B cell (primary cell): ENCODE data around the gene AMBRA1. TPM values are rescaled to one million over a fixed set of nuclear protein-coding genes. Genes with fewer than 3 reads are reported as not detected.
A peak's percentile ranks its signal among the peaks of the same experiment; 100 is the strongest.

Experiments used
- ATAC-seq: fragments of 200-7000 bp; cut with Tn5 transposase; one replicate; pipeline ENCODE4 v1.10.0; 2021; ENCODE audit warnings: low read depth, mild to moderate bottlenecking, moderate number of reproducible peaks, moderate library complexity
- CTCF ChIA-PET: fragments of 350-600 bp; sonication (Branson Sonifier 250); formaldehyde crosslinking; loops from one replicate; lab custom pipeline; 2021; ENCODE audit warnings: antibody characterized with exemption, inconsistent platforms; lab: Charles Lee
- POLR2A ChIA-PET: fragments of 350-600 bp; sonication (Branson Sonifier 250); formaldehyde crosslinking; loops from one replicate; lab custom pipeline; 2021; ENCODE audit warnings: antibody characterized with exemption; lab: Charles Lee
- DNase-seq: peaks from one replicate; pipeline ENCODE4 v3.0.0; 2013
- H2AFZ ChIP-seq: 2 replicates; pipeline ENCODE4 v1.6.1; 2012; ENCODE audit warnings: mild to moderate bottlenecking, low read depth, low read length; ENCODE audit not compliant: insufficient read depth, poor library complexity, severe bottlenecking
- H3K27ac ChIP-seq, 2 donors: 1 replicate in 1 of 2; 2 replicates in 1 of 2; pipeline ENCODE4 v1.5.1; 2012 to 2013; ENCODE audit warnings: low read length in 2 of 2, mild to moderate bottlenecking in 2 of 2, moderate library complexity in 1 of 2
- H3K27me3 ChIP-seq, 4 experiments: fragments of 200-600 bp in 1 of 4; sonication (generic) in 1 of 4; replicated peaks in 1 of 4; 1 replicate in 2 of 4; 2 replicates in 2 of 4; pipeline versions ENCODE4 v1.6.1 to v1.7.0; 2013 to 2016; ENCODE audit warnings: low read length in 3 of 4, mild to moderate bottlenecking in 2 of 4, mixed read lengths in 1 of 4, moderate library complexity in 1 of 4; ENCODE audit not compliant: insufficient read depth in 4 of 4, control insufficient read depth in 3 of 4; ENCODE audit errors: control extremely low read depth in 1 of 4
- H3K36me3 ChIP-seq, 2 experiments: replicated peaks in 1 of 2; 1 replicate in 1 of 2; 2 replicates in 1 of 2; pipeline versions ENCODE4 v1.6.1 to v1.7.1; 2013; ENCODE audit warnings: low read length in 1 of 2; ENCODE audit not compliant: insufficient read depth in 2 of 2, control insufficient read depth in 1 of 2; ENCODE audit errors: control extremely low read depth in 1 of 2, extremely low read depth in 1 of 2
- H3K4me1 ChIP-seq, 2 donors: fragments of 200-600 bp in 1 of 2; sonication (generic) in 1 of 2; 1 replicate in 1 of 2; 2 replicates in 1 of 2; pipeline versions ENCODE4 v1.5.1 to v1.6.1; 2013 to 2017; ENCODE audit warnings: low read length in 2 of 2; ENCODE audit not compliant: control insufficient read depth in 2 of 2, insufficient read depth in 2 of 2
- H3K4me2 ChIP-seq: replicated peaks from 2 replicates; pipeline ENCODE3; 2012; ENCODE audit warnings: mild to moderate bottlenecking, low read depth, low read length; ENCODE audit not compliant: poor library complexity, severe bottlenecking
- H3K4me3 ChIP-seq, 5 experiments: fragments of 200-600 bp in 1 of 5; sonication (generic) in 1 of 5; 1 replicate in 3 of 5; 2 replicates in 2 of 5; pipeline versions ENCODE4 v1.5.1 to v1.7.0; 2011 to 2016; ENCODE audit warnings: low read length in 4 of 5, mild to moderate bottlenecking in 4 of 5, low read depth in 2 of 5, control low read depth in 1 of 5, moderate library complexity in 1 of 5; ENCODE audit not compliant: insufficient read depth in 1 of 5; ENCODE audit errors: control extremely low read depth in 1 of 5, extremely low read depth in 1 of 5
- H3K79me2 ChIP-seq: fragments of 200-600 bp; sonication (generic); one replicate; pipeline ENCODE4 v1.6.0; 2016; ENCODE audit warnings: low read length; ENCODE audit not compliant: control insufficient read depth, insufficient read depth
- H3K9ac ChIP-seq: fragments of 200-600 bp; sonication (generic); 2 replicates; pipeline ENCODE4 v1.6.1; 2017; ENCODE audit warnings: mild to moderate bottlenecking, low read length, moderate library complexity
- H3K9me3 ChIP-seq, 3 donors: one replicate each; pipeline versions ENCODE4 v1.6.1 to v1.7.1; 2013; ENCODE audit warnings: low read length in 2 of 3; ENCODE audit not compliant: control insufficient read depth in 2 of 3, insufficient read depth in 1 of 3; ENCODE audit errors: control extremely low read depth in 1 of 3
- H4K20me1 ChIP-seq: 2 replicates; pipeline ENCODE4 v1.6.0; 2012; ENCODE audit warnings: mild to moderate bottlenecking, low read length; ENCODE audit not compliant: insufficient read depth, control insufficient read depth, poor library complexity, severe bottlenecking
- H3K27ac Mint-ChIP-seq: one replicate; pipeline ENCODE4 v1.8.0; 2021; ENCODE audit warnings: mixed read lengths
- H3K27me3 Mint-ChIP-seq: one replicate; pipeline ENCODE4 v1.8.0; 2021; ENCODE audit warnings: mixed read lengths
- H3K4me1 Mint-ChIP-seq: one replicate; pipeline ENCODE4 v1.8.0; 2021; ENCODE audit warnings: mixed read lengths
- H3K4me3 Mint-ChIP-seq: one replicate; pipeline ENCODE4 v1.8.0; 2021; ENCODE audit warnings: mixed read lengths
- H3K9me3 Mint-ChIP-seq: one replicate; pipeline ENCODE4 v1.8.0; 2022; ENCODE audit warnings: mixed read lengths; ENCODE audit not compliant: insufficient read depth
- CTCF ChIP-seq: fragments of 200-600 bp; IDR thresholded peaks from one replicate; pipeline ENCODE4 v1.8.0; 2022; ENCODE audit warnings: antibody characterized with exemption, mild to moderate bottlenecking
- EZH2 ChIP-seq: IDR thresholded peaks from 2 replicates; pipeline ENCODE4 v1.6.1; 2012; ENCODE audit warnings: borderline replicate concordance, low read depth, mild to moderate bottlenecking, moderate library complexity, low read length; ENCODE audit not compliant: insufficient read depth, poor library complexity, severe bottlenecking
- WGBS: methylation state at CpG from one replicate; pipeline ENCODE4 v1.1.5; 2013; ENCODE audit warnings: missing lambda C conversion rate; ENCODE audit not compliant: insufficient coverage; 5-methylcytosine and 5-hydroxymethylcytosine counted together
- intact Hi-C: fragments of 100-400 bp; cut with micrococcal nuclease; formaldehyde crosslinking; loops from one replicate; pipeline ENCODE4 v1.10.0; 2022
- polyA plus RNA-seq: library from polyadenylated mRNA; depleted of rRNA; stranded (reverse); fragments of >200 nt; gene quantifications from 2 replicates; pipeline ENCODE4 v1.2.3, GENCODE V29; 2012
- total RNA-seq, 2 donors: library from RNA; stranded (reverse); fragments of 120-200 nt in 1 of 2; gene quantifications; 1 replicate in 1 of 2; 2 replicates in 1 of 2; pipeline versions ENCODE4 v1.2.3 to v1.2.4, GENCODE V29; 2013 to 2022

The AMBRA1 gene
- total and polyA plus RNA-seq, 2 donors (not counting 1 experiment from before 2014, with no cell fraction given), result 13.8 to 36.1 TPM

GRCh38 chr11:46389450-46390330 is 204.1 kb downstream of the AMBRA1 start:
- Histone ChIP-seq H3K4me1 (peaks cover 28 to 43% of the 10 kb centered on the region in 2 donors), H3K27me3 (peaks cover 0 to 77% (median 41%) of the 10 kb centered on the region in 4 experiments), H3K4me3 (peak overlapping the region in 3 of 5 experiments; percentile 0 to 40 (median 25)), H3K9ac (peak overlapping the region; percentile 50), H4K20me1 (peaks cover 21% of the 10 kb centered on the region), H3K79me2 (no peaks in the 10 kb centered on the region), H3K36me3 (no peaks in the 10 kb centered on the region), H3K27ac (no peak overlapping the region), H3K4me2 (peak overlapping the region; percentile 81), H3K9me3 (peaks cover 0 to 33% (median 0%) of the 10 kb centered on the region in 3 donors), H2AFZ (peak overlapping the region; percentile 45)
- peaks cover 19% of the 10 kb centered on the region for H3K4me1 Mint-ChIP-seq
- ChIA-PET CTCF (interaction anchor here (0.6 to 2.3 kb wide), 6 partner anchors 12 to 1268 kb away, joined by 3 to 10 read pairs (median 4); partner anchors contain the start of gene ATG13), POLR2A (no interaction called here)
- peak overlapping the region; percentile 54 for H3K4me3 Mint-ChIP-seq
- ATAC-seq, result peak; percentile 35
- intact Hi-C loops, result loop anchor here (2.0 kb wide), 1 partner anchor 149 kb away; no protein-coding TSS in a partner anchor
- no peaks in the 10 kb centered on the region for H3K9me3 Mint-ChIP-seq
- peaks cover 56% of the 10 kb centered on the region for H3K27me3 Mint-ChIP-seq
- TF ChIP-seq CTCF (peak; percentile 62), EZH2 (no peak)
- 4% methylated on average over 80 of the region's 80 CpGs for WGBS
- H3K27ac Mint-ChIP-seq, result peak overlapping the region; percentile 37
- DNase-seq, result peak; percentile 59
